NCI-H2227 (cell line): ENCODE data around the gene ABCA1.
"Not testable (repeated sequence)": the region's sequence is repeated elsewhere in the genome, so short reads cannot be mapped to it uniquely, and the experiment has no call there.

Experiments used
- DNase-seq: peaks from one replicate; lab custom pipeline; 2025; ENCODE audit not compliant: unreplicated experiment; lab: John Stamatoyannopoulos, UW

Gene ABCA1

GRCh38 chr9:104774132-104774531 is 153.8 kb downstream of the ABCA1 start:
- DNase-seq = no peak

- no peak for DNase-seq
These were observed 155.0 kb downstream of the ABCA1 start for GRCh38 chr9:104772714-104773510.

- DNase-seq = no peak
These were observed 158.3 kb downstream of the ABCA1 start for GRCh38 chr9:104769655-104770054.

DNA sequence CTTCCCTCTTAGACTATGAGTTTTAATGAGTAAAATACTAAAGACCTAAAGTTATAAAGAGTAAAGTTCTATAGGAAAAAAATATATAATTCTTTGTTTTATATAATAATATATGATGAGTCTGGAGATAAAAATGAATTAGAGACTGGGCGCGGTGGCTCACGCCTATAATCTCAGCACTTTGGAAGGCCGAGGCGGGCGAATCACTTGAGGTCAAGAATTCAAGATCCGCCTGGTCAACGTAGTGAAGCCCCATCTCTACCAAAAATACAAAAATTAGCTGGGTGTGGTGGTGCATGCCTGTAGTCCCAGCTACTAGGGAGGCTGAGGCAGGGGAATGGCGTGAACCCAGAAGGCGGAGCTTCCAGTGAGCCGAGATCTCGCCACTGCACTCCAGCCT is 158.9 kb downstream of the ABCA1 start:
- DNase-seq = not testable (repeated sequence)

DNA sequence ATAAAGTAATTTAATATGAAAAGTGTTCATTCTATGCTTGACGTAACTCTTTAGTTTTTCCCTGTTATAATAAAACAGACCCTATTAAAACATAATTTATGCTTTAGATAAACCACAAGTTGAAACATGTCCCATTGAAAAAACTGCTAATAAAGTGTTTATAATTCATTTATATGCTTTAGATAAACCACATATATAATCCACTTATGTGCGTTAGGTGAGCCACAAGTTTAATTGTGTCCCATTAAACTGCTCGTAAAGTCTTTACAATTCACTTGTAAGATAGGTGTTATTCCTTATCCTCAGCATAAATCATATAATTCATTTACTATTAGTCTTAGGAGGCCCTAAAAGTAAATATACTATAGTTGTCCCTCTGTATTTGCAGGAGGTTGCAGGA is 160.4 kb downstream of the ABCA1 start:
- no peak for DNase-seq

GRCh38 chr9:104766025-104766424 is 161.9 kb downstream of the ABCA1 start:
- DNase-seq = no peak

DNA sequence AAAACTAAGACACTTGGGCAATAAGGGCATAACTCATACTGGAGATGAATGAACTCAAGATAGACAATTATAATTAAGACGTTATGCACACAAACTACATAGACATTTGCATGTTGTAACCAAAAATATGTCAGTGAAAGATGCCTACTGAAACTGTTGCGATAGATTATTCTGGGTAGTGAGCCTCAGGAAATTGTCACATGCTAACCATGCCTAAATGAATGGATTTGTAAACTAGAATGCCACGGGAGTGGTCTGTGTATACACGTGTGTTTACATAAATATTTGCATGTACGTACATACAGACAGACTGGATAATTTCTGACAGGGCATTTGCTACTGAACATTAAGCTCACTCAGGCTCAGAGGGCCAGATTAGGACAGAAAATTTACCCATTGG is 162.8 kb downstream of the ABCA1 start:
- DNase-seq = no peak

- DNase-seq = no peak
These were observed 169.0 kb downstream of the ABCA1 start for GRCh38 chr9:104758974-104759373.

GRCh38 chr9:104750185-104750767 is 177.7 kb downstream of the ABCA1 start:
- no peak for DNase-seq

- peak; percentile 6 for DNase-seq
These were observed 179.5 kb downstream of the ABCA1 start for GRCh38 chr9:104748359-104749031.

DNA sequence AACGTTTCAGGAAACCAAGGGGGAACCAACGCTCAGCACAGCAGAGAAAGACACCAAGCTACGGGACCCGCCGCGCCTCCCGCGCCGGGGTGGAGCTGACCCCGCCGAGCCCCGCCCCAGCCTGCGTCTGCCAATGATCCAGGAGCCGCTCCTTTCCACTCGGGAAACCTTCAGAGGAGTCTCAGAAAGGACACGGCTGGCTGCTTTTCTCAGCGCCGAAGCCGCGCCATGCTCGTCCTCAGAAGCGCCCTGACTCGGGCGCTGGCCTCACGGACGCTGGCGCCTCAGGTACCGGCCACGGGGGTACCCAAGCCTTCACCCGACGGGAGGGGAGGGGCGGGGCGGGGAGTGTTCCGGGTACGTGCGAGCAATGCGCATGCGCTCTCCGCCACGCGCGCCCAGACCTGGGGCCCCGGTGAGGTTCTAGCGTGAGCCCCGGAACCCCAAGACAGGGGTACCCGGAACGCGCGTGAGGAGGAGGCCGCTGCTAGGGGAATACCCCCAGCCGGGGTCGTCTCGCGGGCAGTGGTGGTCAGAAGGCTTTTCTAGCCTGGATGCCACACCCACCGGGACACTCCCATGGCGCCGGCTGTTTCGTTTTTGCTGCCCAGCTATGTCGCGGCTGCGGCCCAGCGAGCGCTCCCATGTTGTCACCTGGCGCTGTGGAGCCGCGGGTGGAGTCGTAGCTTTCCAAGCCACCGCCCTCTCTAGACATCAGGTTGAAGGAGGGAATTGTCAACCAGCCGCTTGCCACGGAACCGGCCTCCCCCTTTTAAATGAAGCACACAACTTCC is 180.2 kb downstream of the ABCA1 start, which contains the start of gene NIPSNAP3A:
NIPSNAP3A (plus strand) TSS at position 119 of the 794 bp plus-strand sequence; CDS start at position 229, 110 bp downstream.
- peak; percentile 84 for DNase-seq

DNA sequence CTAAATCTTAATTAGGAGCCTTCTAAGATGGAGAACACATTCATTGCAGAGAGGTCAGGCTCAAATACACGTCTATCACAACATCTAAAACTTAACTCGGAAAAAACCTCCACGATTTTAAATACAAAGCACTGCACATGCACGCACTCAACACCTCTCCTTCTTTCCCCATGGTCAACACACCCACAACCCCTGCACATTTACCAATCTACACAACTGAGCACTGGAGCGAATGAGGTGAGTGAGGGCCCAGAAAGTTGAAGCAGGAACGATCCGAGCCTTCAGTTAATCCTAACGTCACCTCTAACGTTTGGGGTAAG is 180.8 kb downstream of the ABCA1 start:
- no peak for DNase-seq

DNA sequence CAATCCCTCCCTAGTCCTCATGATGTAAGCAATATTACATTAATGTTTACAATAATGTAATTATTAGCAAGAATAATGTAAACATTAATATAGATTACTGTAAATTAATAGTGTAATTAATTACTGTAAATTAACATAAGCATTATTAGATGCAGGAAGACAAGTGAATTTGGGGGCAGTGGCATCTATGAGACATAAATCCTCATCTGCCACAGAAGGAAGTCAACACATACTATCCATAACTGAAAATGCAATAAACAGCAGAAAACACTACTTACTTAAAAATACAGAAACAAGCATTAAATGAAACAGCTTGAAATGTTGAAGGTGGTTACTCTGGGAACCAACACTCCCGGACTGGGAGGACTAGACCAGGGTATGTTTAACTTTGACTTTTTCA is 181.2 kb downstream of the ABCA1 start:
- DNase-seq = no peak

DNA sequence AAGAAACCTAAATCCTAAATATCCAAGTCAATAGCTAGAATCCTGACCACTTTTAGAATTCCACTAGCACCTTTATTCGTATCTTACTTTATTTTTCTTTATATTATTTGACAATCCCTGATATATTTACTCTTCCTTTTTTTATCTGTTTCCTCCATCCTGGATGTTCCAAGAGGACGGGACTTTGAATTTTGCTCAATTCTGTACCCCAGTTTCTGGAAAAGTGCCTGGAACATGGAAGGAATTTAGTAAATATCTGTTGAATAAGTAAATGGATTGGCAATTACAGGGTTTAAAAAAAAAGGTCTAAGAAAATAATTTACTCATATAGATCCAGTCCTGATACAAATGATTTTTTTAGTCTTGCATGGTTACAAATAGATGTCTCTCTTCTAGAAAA is 181.7 kb downstream of the ABCA1 start:
- DNase-seq = no peak

GRCh38 chr9:104745852-104746251 is 182.1 kb downstream of the ABCA1 start:
- no peak for DNase-seq

- peak; percentile 45 for DNase-seq
These were observed 184.5 kb downstream of the ABCA1 start for GRCh38 chr9:104743376-104743985.

GRCh38 chr9:104740621-104741020 is 187.3 kb downstream of the ABCA1 start:
- no peak for DNase-seq

- no peak for DNase-seq
These were observed 189.5 kb downstream of the ABCA1 start for GRCh38 chr9:104738452-104738851.
